ENCODE results near the gene OSGIN1.

The OSGIN1 gene

GRCh38 chr16:84000989-84001642 lies 48.1 kb downstream of the OSGIN1 start:
- no peak for DNase-seq (ENCODE audit: low spot score)

GRCh38 chr16:84001726-84002125 lies 48.7 kb downstream of the OSGIN1 start:
- no peak for DNase-seq (ENCODE audit: low spot score)

- DNase-seq (ENCODE audit: low spot score): no peak
Measured at GRCh38 chr16:84003038-84003437, 50.0 kb downstream of the OSGIN1 start.

GRCh38 chr16:84004442-84004841 lies 51.4 kb downstream of the OSGIN1 start:
- no peak for DNase-seq (ENCODE audit: low spot score)

GRCh38 chr16:84005391-84005790 lies 52.4 kb downstream of the OSGIN1 start:
- no peak for DNase-seq (ENCODE audit: low spot score)

- DNase-seq (ENCODE audit: low spot score): no peak
Measured at GRCh38 chr16:84007520-84007919, 54.5 kb downstream of the OSGIN1 start.

GRCh38 chr16:84007965-84008364 lies 54.9 kb downstream of the OSGIN1 start:
- DNase-seq (ENCODE audit: low spot score): no peak

- no peak for DNase-seq (ENCODE audit: low spot score)
Measured at GRCh38 chr16:84009282-84009681, 56.2 kb downstream of the OSGIN1 start.

- DNase-seq (ENCODE audit: low spot score): peak; percentile 87
Measured at GRCh38 chr16:84013787-84014569, 60.9 kb downstream of the OSGIN1 start.

- no peak for DNase-seq (ENCODE audit: low spot score)
Measured at GRCh38 chr16:84014570-84015327, 61.7 kb downstream of the OSGIN1 start.

- DNase-seq (ENCODE audit: low spot score): no peak
Measured at GRCh38 chr16:84015399-84015798, 62.4 kb downstream of the OSGIN1 start.

Measured in kidney tubule cell (primary cell).